Activated T-cell treated with anti-CD3 and anti-CD28 coated beads for 4 hours (primary cell): ENCODE data around the gene GDF2.

Source experiments
- DNase-seq: peaks from one replicate; pipeline ENCODE4 v3.0.0-alpha.2; 2020

GDF2 gene

GRCh38 chr10:47314416-47314970 is 7.8 kb upstream of the GDF2 start:
- DNase-seq: no peak

GRCh38 chr10:47315421-47315820 is 6.8 kb upstream of the GDF2 start:
- no peak for DNase-seq

GRCh38 chr10:47316131-47316530 is 6.1 kb upstream of the GDF2 start:
- no peak for DNase-seq

GRCh38 chr10:47317251-47317650 is 5.0 kb upstream of the GDF2 start:
- no peak for DNase-seq

- DNase-seq: no peak
Measured at GRCh38 chr10:47318706-47319105, 3.5 kb upstream of the GDF2 start.

GRCh38 chr10:47319784-47320183 is 2.5 kb upstream of the GDF2 start:
- DNase-seq: no peak

- no peak for DNase-seq
Measured at GRCh38 chr10:47320812-47321211, 1.4 kb upstream of the GDF2 start.

- DNase-seq: no peak
Measured at GRCh38 chr10:47321521-47322195, 596 bp upstream of the GDF2 start.

- no peak for DNase-seq
Measured at GRCh38 chr10:47323087-47323486, 833 bp downstream of the GDF2 start.

GRCh38 chr10:47323636-47324296 is 1.5 kb downstream of the GDF2 start:
- DNase-seq: no peak

GRCh38 chr10:47325303-47326291 is 3.3 kb downstream of the GDF2 start:
- no peak for DNase-seq

GRCh38 chr10:47326306-47326926 is 4.2 kb downstream of the GDF2 start:
- DNase-seq: no peak

- DNase-seq: no peak
Measured at GRCh38 chr10:47326927-47327330, 4.7 kb downstream of the GDF2 start.

GRCh38 chr10:47329855-47330254 is 7.6 kb downstream of the GDF2 start:
- no peak for DNase-seq

- DNase-seq: no peak
Measured at GRCh38 chr10:47330366-47330765, 8.1 kb downstream of the GDF2 start.

- no peak for DNase-seq
Measured at GRCh38 chr10:47330804-47331203, 8.6 kb downstream of the GDF2 start.

- DNase-seq: no peak
Measured at GRCh38 chr10:47331491-47331890, 9.2 kb downstream of the GDF2 start.

GRCh38 chr10:47331954-47332353 is 9.7 kb downstream of the GDF2 start:
- no peak for DNase-seq

- no peak for DNase-seq
Measured at GRCh38 chr10:47332371-47332770, 10.1 kb downstream of the GDF2 start.

- DNase-seq: no peak
Measured at GRCh38 chr10:47332946-47333345, 10.7 kb downstream of the GDF2 start.

GRCh38 chr10:47333532-47333931 is 11.3 kb downstream of the GDF2 start:
- no peak for DNase-seq

- DNase-seq: no peak
Measured at GRCh38 chr10:47334466-47335295, 12.4 kb downstream of the GDF2 start.
